ENCODE results near the gene CLIC4. TPM values are rescaled to one million over a fixed set of nuclear protein-coding genes. Genes with fewer than 3 reads are reported as not detected.
A peak's percentile ranks its signal among the peaks of the same experiment; 100 is the strongest.

CLIC4 gene
- total and polyA plus RNA-seq, 2 of the 8 experiments (the other 6 are each of a cell fraction or from before 2014, with no cell fraction given) = 77.5 to 293 TPM

DNA sequence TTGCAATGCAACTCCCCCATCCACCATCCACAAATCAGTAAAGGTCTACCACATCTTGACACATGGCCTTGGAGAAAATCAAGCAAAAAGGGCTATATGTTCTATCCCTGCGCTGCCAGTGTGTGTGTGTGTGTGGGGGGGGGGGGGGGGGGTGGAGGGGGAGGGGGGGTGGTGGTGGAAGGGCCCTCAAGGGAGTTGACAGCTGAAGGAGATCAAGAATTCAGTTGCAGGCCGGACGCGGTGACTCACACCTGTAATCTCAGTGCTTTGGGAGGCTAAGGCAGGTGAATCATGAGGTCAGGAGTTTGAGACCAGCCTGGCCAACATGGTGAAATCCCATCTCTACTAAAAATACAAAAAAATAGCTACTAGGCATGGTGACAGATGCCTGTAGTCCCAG is 37.6 kb upstream of the CLIC4 start:
- Histone ChIP-seq H3K4me2 (ENCODE audit: insufficient read depth in 1 of 2, low read depth in 2 of 2, low read length in 2 of 2) (no peak overlapping the region), H3K79me1 (ENCODE audit: low read depth, low read length) (no peaks in the 10 kb centered on the region), H2AFZ (ENCODE audit: low read length) (no peak overlapping the region), H2AK5ac (ENCODE audit: low read depth, low read length) (no peak overlapping the region), H4K91ac (replicated peaks; ENCODE audit: insufficient read length, low read length) (no peak overlapping the region), H2BK15ac (ENCODE audit: low read length) (no peak overlapping the region), H3K4me3 (ENCODE audit: extremely low read depth in 1 of 4, insufficient read depth in 2 of 4, low read depth in 3 of 4, low read length in 4 of 4) (no peak overlapping the region), H4K20me1 (replicated peaks in 1 of 2; ENCODE audit: control insufficient read depth in 1 of 2, insufficient read depth in 2 of 2, low read length in 2 of 2) (no peaks in the 10 kb centered on the region), H3K27ac (ENCODE audit: low read depth, low read length) (no peak overlapping the region), H4K8ac (ENCODE audit: extremely low read depth, insufficient read depth, low read length) (no peak overlapping the region), H2BK20ac (ENCODE audit: low read length) (no peak overlapping the region), H3K4ac (replicated peaks; ENCODE audit: insufficient read length, low read depth, low read length) (no peak overlapping the region), H3K79me2 (ENCODE audit: control insufficient read depth in 1 of 2, insufficient read depth in 2 of 2, low read length in 2 of 2) (no peaks in the 10 kb centered on the region), H3K9me3 (ENCODE audit: insufficient read depth in 2 of 2, low read depth in 1 of 2, low read length in 1 of 2) (no peaks in the 10 kb centered on the region), H4K5ac (ENCODE audit: insufficient read length, low read depth, low read length) (no peak overlapping the region), H3K23me2 (ENCODE audit: low read depth, low read length) (no peaks in the 10 kb centered on the region), H3K36me3 (ENCODE audit: control insufficient read depth in 2 of 4, insufficient read depth in 4 of 4, low read length in 3 of 4) (no peaks in the 10 kb centered on the region), H3K18ac (ENCODE audit: extremely low read depth, low read length) (no peak overlapping the region), H3K27me3 (replicated peaks in 1 of 4; ENCODE audit: control insufficient read depth in 3 of 4, extremely low read depth in 1 of 4, insufficient read depth in 3 of 4, low read length in 3 of 4) (no peaks in the 10 kb centered on the region), H3K56ac (replicated peaks; ENCODE audit: insufficient read length, low read depth, low read length) (no peak overlapping the region), H3K4me1 (replicated peaks in 1 of 4; ENCODE audit: control insufficient read depth in 3 of 4, insufficient read depth in 4 of 4, low read length in 3 of 4) (peaks cover 5 to 8% (median 6%) of the 10 kb centered on the region in 4 experiments; a peak in 5 of 7 replicates), H3K14ac (ENCODE audit: insufficient read length) (no peak overlapping the region), H3K23ac (ENCODE audit: insufficient read length) (no peak overlapping the region), H3K9ac (replicated peaks in 1 of 4; ENCODE audit: extremely low read depth in 1 of 4, low read depth in 3 of 4, low read length in 3 of 4) (no peak overlapping the region), H2BK12ac (ENCODE audit: low read depth, low read length) (0 out of 2 replicates have a peak overlapping the region, but pooled peaks have one; percentile 27), H2BK5ac (ENCODE audit: low read depth, low read length) (no peak overlapping the region), H2BK120ac (replicated peaks; ENCODE audit: low read depth, low read length) (no peak overlapping the region)
- ChIA-PET CTCF (ENCODE audit: partially characterized antibody) (no interaction called here), POLR2A (ENCODE audit: partially characterized antibody) (interaction anchor here (0.7 kb wide), 1 partner anchor 134 kb away, joined by 3 read pairs; no protein-coding TSS in a partner anchor)
- WGBS, 2 experiments (ENCODE audit: extremely low coverage in 1 of 2, insufficient coverage in 1 of 2, insufficient read length in 1 of 2, insufficient replicate concordance in 2 of 2, low coverage in 1 of 2, low lambda C conversion rate in 2 of 2, missing lambda C conversion rate in 1 of 2) = 80% methylated on average over 1 of the region's 4 CpGs; no CpG with 5 or more reads in 1 of the 2 experiments
- FAIRE-seq (no peak), DNase-seq (ENCODE audit: low read depth in 1 of 2, low spot score in 2 of 2) (no peak)
- no peak for TF ChIP-seq BRCA1 (IDR thresholded peaks at IDR 0.05; ENCODE audit: low read depth, low read length)
- TF ChIP-seq GABPA (IDR thresholded peaks at IDR 0.05; ENCODE audit: borderline replicate concordance, insufficient read depth, low read length) = no peak
